HG03280 (cell line): ENCODE results near the gene ENTPD6.
"Not testable (repeated sequence)": the region's sequence is repeated elsewhere in the genome, so short reads cannot be mapped to it uniquely, and the experiment has no call there.

Experiments used
- ATAC-seq: cut with Tn5 transposase; IDR thresholded peaks from one replicate; pipeline ENCODE4 v1.9.1; 2021; ENCODE audit warnings: mild to moderate bottlenecking, moderate library complexity; ENCODE audit not compliant: unreplicated experiment

The ENTPD6 gene

DNA sequence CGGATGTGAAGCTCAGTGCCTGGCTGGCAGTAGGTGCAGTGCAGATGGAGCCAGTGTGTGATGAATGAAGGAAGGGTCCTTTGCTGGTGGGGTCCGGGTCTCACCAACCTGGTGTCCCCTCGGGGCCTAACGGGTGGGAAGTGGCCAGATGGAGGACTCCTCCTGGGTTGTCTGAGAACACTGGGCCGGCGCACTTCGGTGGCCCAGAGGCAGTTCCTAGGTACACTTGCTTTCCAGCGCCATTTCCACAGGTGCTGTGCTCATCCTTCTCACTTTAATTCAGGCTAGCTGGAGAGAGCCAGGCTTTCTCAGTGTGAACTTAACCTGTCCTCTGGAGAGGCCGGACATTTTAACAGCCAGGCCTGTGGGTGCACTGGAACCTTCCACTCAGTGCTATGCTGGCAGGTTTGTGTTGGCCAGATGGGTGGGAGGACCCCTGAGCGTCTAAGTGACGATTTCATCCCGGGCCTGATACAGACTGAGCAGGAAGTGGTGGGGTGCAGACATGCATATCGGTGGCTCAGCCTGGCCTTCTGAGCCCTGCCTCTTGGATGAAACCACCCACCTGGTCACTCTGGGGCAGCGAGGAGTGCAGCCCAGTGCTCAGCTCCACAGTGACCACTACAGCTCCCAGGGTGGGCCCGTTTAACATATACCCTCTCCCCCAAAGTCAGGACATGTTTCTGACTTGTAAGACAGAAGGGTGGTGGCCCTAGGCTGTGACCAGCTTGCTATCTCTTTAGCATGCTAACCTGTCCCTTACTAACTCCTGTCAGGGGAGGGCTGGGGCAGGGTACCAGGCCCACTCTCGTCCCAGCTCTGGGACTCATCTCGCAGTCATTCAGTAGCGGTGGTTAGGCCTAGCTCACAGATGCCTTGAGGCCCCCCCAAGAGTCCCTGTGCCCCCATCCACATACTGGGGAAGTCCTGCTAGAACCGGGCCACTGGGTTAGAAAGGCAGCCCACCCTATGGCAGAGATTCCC lies 44.2 kb downstream of the ENTPD6 start:
- ATAC-seq, result no peak

DNA sequence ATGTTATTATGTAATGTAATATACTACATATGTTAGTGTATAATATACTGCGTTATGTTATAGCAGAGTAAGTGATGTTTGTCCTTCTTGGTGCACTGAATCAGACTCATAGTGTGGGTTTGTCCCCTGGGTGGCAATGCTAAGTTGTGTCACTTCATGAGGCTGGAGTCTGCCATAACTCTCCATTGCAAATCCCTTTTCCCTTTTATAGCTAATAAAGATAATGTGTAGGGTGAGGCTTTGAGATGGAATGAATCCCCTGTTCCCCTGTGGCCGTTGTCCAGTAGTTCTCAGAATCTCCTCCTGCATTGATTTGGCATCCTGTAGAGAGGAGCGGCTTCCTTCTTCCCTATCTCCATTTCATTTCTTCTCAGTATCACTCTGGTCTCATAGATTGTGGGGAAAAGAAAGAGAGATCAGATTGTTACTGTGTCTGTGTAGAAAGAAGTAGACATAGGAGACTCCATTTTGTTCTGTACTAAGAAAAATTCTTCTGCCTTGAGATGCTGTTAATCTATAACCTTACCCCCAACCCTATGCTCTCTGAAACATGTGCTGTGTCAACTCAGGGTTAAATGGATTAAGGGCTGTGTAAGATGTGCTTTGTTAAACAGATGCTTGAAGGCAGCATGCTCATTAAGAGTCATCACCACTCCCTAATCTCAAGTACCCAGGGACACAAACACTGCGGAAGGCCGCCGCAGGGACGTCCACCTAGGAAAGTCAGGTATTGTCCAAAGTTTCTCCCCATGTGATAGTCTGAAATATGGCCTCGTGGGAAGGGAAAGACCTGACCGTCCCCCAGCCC lies 45.5 kb downstream of the ENTPD6 start:
- ATAC-seq, result not testable (repeated sequence)

- ATAC-seq, result not testable (repeated sequence)
Measured at GRCh38 chr20:25241659-25241955, 46.1 kb downstream of the ENTPD6 start.

DNA sequence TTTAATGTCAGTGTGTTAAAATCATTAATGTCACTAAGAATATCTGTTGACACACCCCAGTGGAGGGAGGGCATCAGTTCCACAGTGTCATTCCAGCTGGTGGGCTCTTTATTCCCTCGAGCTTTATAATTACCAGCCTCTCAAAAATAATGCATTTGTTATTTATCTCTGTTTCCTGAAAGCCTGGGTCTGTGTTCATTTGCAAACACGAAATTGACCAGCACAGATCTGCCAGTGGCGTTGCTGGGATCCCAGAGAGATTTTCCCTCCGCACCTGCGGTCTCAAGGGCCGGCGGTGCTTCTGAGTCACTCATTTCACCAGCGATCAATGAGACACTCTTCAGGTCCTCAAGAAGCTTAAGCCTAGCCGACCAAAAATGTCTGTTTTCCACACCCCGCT lies 46.7 kb downstream of the ENTPD6 start:
- no peak for ATAC-seq

GRCh38 chr20:25243416-25243979 lies 48.0 kb downstream of the ENTPD6 start:
- ATAC-seq, result no peak

DNA sequence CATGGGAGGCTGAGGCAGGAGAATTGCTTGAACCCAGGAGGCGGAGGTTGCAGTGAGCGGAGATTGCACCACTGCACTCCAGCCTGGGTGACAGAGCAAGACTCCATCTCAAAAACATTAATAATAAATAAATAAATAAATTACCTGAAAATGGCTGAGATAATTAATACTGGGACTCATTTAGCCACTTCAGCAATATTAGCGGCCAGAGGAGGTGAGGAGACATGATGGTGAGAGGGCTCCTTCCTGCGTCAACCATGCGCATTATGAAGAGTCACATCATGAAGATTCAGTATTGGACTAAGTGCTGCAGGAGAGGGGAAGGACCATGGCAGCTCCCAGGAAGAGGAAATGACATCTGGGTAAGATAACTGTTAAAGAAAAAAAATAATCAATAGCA lies 49.5 kb downstream of the ENTPD6 start:
- ATAC-seq, result no peak

GRCh38 chr20:25245461-25245860 lies 49.9 kb downstream of the ENTPD6 start:
- no peak for ATAC-seq

GRCh38 chr20:25246182-25246999 lies 50.9 kb downstream of the ENTPD6 start:
- ATAC-seq, result no peak

DNA sequence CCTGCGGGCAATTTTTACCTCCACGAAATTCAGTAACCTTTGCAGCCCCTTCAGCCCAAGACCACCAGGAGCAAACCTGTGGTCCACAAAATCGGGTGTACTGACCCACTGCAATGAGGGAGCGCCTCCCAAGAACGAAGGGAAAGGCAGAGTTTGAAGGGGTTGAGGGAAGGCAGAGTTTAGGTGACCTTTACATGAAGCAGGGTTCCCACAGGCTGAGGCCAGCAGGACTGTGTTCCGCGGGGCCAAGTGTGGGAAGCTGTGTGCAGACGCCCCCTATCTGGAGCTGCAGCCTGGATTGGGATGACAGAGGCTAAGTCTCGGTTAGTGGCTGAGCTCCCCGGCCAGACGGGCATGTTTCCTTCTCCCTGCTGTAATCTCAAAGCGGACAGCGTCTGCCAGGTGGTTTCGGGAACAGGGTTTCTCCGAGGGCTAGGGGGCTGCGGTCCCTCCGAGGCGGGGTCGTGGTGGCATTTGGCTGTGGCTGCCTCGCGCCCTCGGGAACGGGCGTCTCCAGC lies 51.5 kb downstream of the ENTPD6 start:
- no peak for ATAC-seq

GRCh38 chr20:25247518-25247955 lies 52.0 kb downstream of the ENTPD6 start:
- peak; percentile 32 for ATAC-seq

- ATAC-seq, result peak; percentile 65
Measured at GRCh38 chr20:25247956-25248785, 52.7 kb downstream of the ENTPD6 start, which contains the start of gene PYGB. Gene PYGB (plus strand): TSS chr20:25248085. CDS start chr20:25248179, 94 bp downstream.

DNA sequence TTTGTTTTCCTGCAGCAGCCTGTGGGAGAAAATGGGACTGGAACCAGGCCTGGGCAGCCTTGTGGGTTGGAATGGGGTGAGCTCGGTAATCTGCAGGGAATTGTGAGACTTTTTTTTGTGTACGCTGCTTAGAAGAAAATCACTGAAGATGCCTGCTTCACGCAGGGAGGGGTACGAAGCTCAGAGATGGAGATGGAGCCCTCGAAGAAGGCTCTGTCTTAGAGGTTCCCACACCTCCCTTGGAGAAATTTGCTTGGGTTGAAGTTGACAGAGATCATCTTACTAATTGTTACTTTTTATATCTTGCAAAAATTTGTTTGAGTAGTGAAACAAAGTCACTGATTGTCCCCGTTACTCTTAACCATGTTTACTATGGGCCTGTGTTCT lies 53.3 kb downstream of the ENTPD6 start:
- ATAC-seq, result peak; percentile 0

GRCh38 chr20:25249198-25249931 lies 53.9 kb downstream of the ENTPD6 start:
- ATAC-seq, result no peak

DNA sequence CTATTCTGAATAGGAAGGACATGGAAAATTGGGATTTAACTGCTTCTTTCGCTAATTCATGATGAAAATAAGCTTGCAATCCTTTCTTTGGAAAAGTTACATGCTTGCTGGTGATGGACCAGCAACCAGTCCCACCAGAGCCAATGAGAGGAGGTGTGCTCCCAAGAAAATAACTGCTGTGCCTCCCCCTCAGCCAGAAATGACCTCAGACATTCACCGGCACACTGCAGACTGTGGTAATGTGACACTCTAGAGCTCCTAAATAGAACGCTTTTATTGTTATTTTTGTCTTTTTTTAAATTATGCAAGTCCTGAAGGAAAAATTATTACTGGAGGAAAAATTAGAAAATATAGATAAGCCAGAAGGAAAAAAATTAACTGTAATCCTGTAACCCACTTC lies 55.0 kb downstream of the ENTPD6 start:
- no peak for ATAC-seq

DNA sequence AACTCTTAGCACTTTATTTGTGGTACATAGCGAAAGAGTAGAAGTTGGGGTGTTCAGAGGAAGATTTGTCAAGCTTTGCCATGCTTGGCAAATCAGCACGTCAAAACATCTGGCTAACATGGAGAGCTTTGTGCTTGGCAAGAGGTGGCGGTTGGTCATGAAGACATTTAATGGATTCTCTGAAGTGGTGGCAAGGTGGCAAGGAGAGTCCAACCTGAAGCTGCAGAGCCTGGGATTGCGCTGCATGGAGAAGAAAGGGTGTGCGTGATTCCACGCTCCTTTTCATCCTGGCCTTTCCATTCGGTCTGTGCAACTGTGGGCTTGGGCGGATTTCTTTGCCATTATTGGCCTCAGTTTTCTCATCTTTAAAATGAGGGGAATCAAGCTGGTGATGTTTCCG lies 55.5 kb downstream of the ENTPD6 start:
- ATAC-seq, result no peak

DNA sequence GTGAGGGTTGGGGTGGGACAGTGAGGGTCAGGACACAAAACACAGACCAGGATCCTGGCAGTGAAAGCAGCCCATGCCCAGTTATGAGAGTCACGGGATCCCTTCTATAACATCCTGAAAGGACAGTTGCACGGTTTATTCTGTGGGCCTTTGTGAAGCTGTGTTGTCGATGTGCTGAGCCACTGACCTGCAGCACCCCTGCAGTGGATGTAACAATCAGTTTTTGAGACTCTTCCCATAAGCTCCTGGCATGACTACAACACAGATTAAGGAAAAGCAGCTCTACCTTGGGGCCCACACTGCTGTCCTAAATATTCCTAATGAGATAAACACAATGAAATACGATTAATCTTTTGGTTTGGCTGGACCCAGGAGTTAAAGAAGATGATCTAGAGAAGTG lies 56.0 kb downstream of the ENTPD6 start:
- no peak for ATAC-seq

- no peak for ATAC-seq
Measured at GRCh38 chr20:25252230-25252651, 56.7 kb downstream of the ENTPD6 start.

- ATAC-seq, result no peak
Measured at GRCh38 chr20:25252686-25253421, 57.3 kb downstream of the ENTPD6 start.
